K562 (cell line): ENCODE results near the gene PAXIP1. TPM values are rescaled to one million over a fixed set of nuclear protein-coding genes. Genes with fewer than 3 reads are reported as not detected.
A peak's percentile ranks its signal among the peaks of the same experiment; 100 is the strongest.

Experiments
- ATF7 ChIP-seq: fragments of 450-650 bp; IDR thresholded peaks from 2 replicates; pipeline ENCODE4 v1.7.1; 2014; ENCODE audit warnings: mild to moderate bottlenecking, moderate library complexity
- CBX8 ChIP-seq: fragments of 200-600 bp; sonication (generic); IDR thresholded peaks from 2 replicates; pipeline ENCODE4 v1.6.1; 2012; ENCODE audit warnings: borderline replicate concordance, mixed run types, low read depth, mild to moderate bottlenecking, moderate library complexity, mixed read lengths, low read length, control low read depth, inconsistent platforms; ENCODE audit not compliant: poor library complexity, severe bottlenecking; ENCODE audit errors: extremely low read depth
- CHD1 ChIP-seq: fragments of 200-600 bp; sonication (generic); IDR thresholded peaks from one replicate; pipeline ENCODE4 v1.6.1; 2012; ENCODE audit warnings: mild to moderate bottlenecking, moderate library complexity, low read length, inconsistent platforms
- ELF2 ChIP-seq: fragments of 250-450 bp; sonication (Bioruptor Pico); IDR thresholded peaks from 2 replicates; pipeline ENCODE4 v1.5.0; 2021; ENCODE audit warnings: mild to moderate bottlenecking
- ETS1 ChIP-seq: conservative IDR thresholded peaks from 2 replicates; pipeline ENCODE4 v1.6.1; 2011; ENCODE audit warnings: low read depth, mild to moderate bottlenecking, low read length; ENCODE audit not compliant: control insufficient read depth
- GABPA ChIP-seq: fragments of 200-800 bp; sonication (Bioruptor generic); conservative IDR thresholded peaks from 2 replicates; pipeline ENCODE4 v1.6.1; 2016; ENCODE audit warnings: low read depth, missing genetic modification characterization, missing compliant biosample characterization
- HDAC3 ChIP-seq: fragments of 450-650 bp; IDR thresholded peaks from 2 replicates; pipeline ENCODE4 v1.6.1; 2018; ENCODE audit warnings: borderline replicate concordance, mild to moderate bottlenecking, moderate library complexity; ENCODE audit not compliant: partially characterized antibody
- ID3 ChIP-seq, 2 experiments: fragments of 250-450 bp in 1 of 2; fragments of 450-650 bp in 1 of 2; sonication (Bioruptor Pico) in 1 of 2; IDR thresholded peaks; 2 replicates each; pipeline versions ENCODE4 v1.6.1 to v1.8.0; 2016 to 2021; ENCODE audit warnings: mild to moderate bottlenecking in 2 of 2, moderate library complexity in 2 of 2, missing compliant biosample characterization in 1 of 2, missing genetic modification characterization in 1 of 2
- IFI16 ChIP-seq: fragments of 250-450 bp; sonication (Bioruptor Pico); IDR thresholded peaks from 2 replicates; pipeline ENCODE4 v2.1.2; 2022; ENCODE audit warnings: mild to moderate bottlenecking, inconsistent platforms
- MAX ChIP-seq: sonication (generic); formaldehyde crosslinking; IDR thresholded peaks from 2 replicates; pipeline ENCODE4 v1.9.0; 2022; ENCODE audit warnings: mild to moderate bottlenecking, missing genetic modification reagents
- MYBL2 ChIP-seq, 2 experiments: fragments of 450-650 bp in 1 of 2; sonication (generic) in 1 of 2; formaldehyde crosslinking in 1 of 2; IDR thresholded peaks; 2 replicates each; pipeline versions ENCODE4 v1.6.1 to v1.8.1; 2017 to 2022; ENCODE audit warnings: borderline replicate concordance in 1 of 2, inconsistent platforms in 1 of 2, low read depth in 1 of 2, mild to moderate bottlenecking in 1 of 2, missing genetic modification reagents in 1 of 2, moderate library complexity in 1 of 2
- PATZ1 ChIP-seq: fragments of 250-450 bp; sonication (Bioruptor Pico); IDR thresholded peaks from 2 replicates; pipeline ENCODE4 v1.5.0; 2020; ENCODE audit warnings: mild to moderate bottlenecking, borderline replicate concordance
- RBM14 ChIP-seq: fragments of 200-400 bp; formaldehyde crosslinking; IDR thresholded peaks from 2 replicates; pipeline ENCODE4 v1.6.1; 2018; ENCODE audit warnings: low read depth, mild to moderate bottlenecking, low read length, moderate library complexity, borderline replicate concordance; ENCODE audit not compliant: insufficient read depth
- RBM34 ChIP-seq: fragments of 200-400 bp; formaldehyde crosslinking; IDR thresholded peaks from 2 replicates; pipeline ENCODE4 v1.6.1; 2018; ENCODE audit warnings: low read length, borderline replicate concordance; ENCODE audit not compliant: insufficient read depth
- SMARCC2 ChIP-seq: fragments of 450-650 bp; IDR thresholded peaks from 2 replicates; pipeline ENCODE4 v1.6.1; 2017; ENCODE audit warnings: antibody characterized with exemption, moderate library complexity, mild to moderate bottlenecking, low read depth
- TBL1XR1 ChIP-seq, 2 experiments: IDR thresholded peaks; 2 replicates each; pipeline ENCODE4 v1.6.1; 2012; ENCODE audit warnings: improper control_type of control experiment in 2 of 2, low read length in 2 of 2, mild to moderate bottlenecking in 1 of 2
- TCF15 ChIP-seq: fragments of 250-450 bp; sonication (Bioruptor Pico); IDR thresholded peaks from 2 replicates; pipeline ENCODE4 v1.8.0; 2022; ENCODE audit warnings: moderate library complexity, mild to moderate bottlenecking, inconsistent platforms
- ZNF24 ChIP-seq: fragments of 450-650 bp; IDR thresholded peaks from 2 replicates; pipeline ENCODE4 v1.6.1; 2016
- ZNF277 ChIP-seq: fragments of 250-450 bp; sonication (Bioruptor Pico); IDR thresholded peaks from 2 replicates; pipeline ENCODE4 v1.8.0; 2022; ENCODE audit warnings: inconsistent platforms, mild to moderate bottlenecking, moderate library complexity, borderline replicate concordance
- ZNF384 ChIP-seq: IDR thresholded peaks from 2 replicates; pipeline ENCODE4 v1.6.1; 2012; ENCODE audit warnings: low read depth, low read length, improper control_type of control experiment
- polyA plus RNA-seq, 8 experiments: library from polyadenylated mRNA; depleted of rRNA in 4 of 8; stranded (reverse) in 5 of 8; unstranded in 3 of 8; fragments of >200 nt; fragmentation: Nextera tagmentation in 2 of 8; fragmentation: Illumina TruSeq in 1 of 8; extraction: Ambion mirVana in 2 of 8; extraction: Trizol in 1 of 8; gene quantifications; 2 replicates each; pipeline versions ENCODE4 v1.2.1 to v1.2.3, GENCODE V29; 2011 to 2014; ENCODE audit warnings: inconsistent platforms in 1 of 8, missing spikeins in 1 of 8
- total RNA-seq, 7 experiments: library from RNA; depleted of rRNA in 6 of 7; stranded (reverse); fragments of >200 nt in 6 of 7; fragmentation: Illumina TruSeq in 2 of 7; extraction: Trizol in 2 of 7; gene quantifications; 2 replicates each; pipeline versions ENCODE4 v1.2.1 to v1.2.3, GENCODE V29; 2011 to 2021; ENCODE audit warnings: low replicate concordance in 1 of 7

PAXIP1 gene
- total and polyA plus RNA-seq, 9 of the 15 experiments (the other 6 are each of a cell fraction or from before 2014, with no cell fraction given): 9.7 to 37.9 (median 28.4) TPM

- TF ChIP-seq ID3 (CRISPR knock-in tag; IDR thresholded peaks at IDR 0.05): no peak
- TF ChIP-seq ID3 (tag; IDR thresholded peaks at IDR 0.05): no peak
- no peak for TF ChIP-seq ELF2 (CRISPR knock-in tag)
- TF ChIP-seq PATZ1 (CRISPR knock-in tag): no peak
- 0 out of 2 replicates have a peak, but pooled peaks have one; percentile 25 for TF ChIP-seq ATF7
- no peak for TF ChIP-seq RBM34
- TF ChIP-seq ZNF384: 0 out of 2 replicates have a peak, but pooled peaks have one; percentile 34
- no peak for TF ChIP-seq GABPA (tag)
- TF ChIP-seq CBX8: no peak
- no peak for TF ChIP-seq ZNF277
- TF ChIP-seq TCF15 (CRISPR knock-in tag): no peak
- TF ChIP-seq SMARCC2: no peak
- no peak; the same call in 1 of the 2 replicates for TF ChIP-seq ZNF24
- TF ChIP-seq MYBL2 (IDR thresholded peaks at IDR 0.05; ENCODE audit: low read depth): no peak
- TF ChIP-seq MYBL2 (CRISPR knock-in tag; IDR thresholded peaks at IDR 0.05; ENCODE audit: borderline replicate concordance): no peak
- TF ChIP-seq HDAC3: no peak
- TF ChIP-seq CHD1: no peak
- peak; percentile 48; the same call in 1 of the 2 replicates for TF ChIP-seq MAX (CRISPR knock-in tag)
- no peak for TF ChIP-seq RBM14
- TF ChIP-seq TBL1XR1 (IDR thresholded peaks at IDR 0.05; ENCODE audit: low read length in 2 of 2): 0 out of 4 replicates have a peak, but pooled peaks of 1 of the 2 experiments have one; percentile 17
- no peak for TF ChIP-seq IFI16 (CRISPR knock-in tag)
- TF ChIP-seq ETS1: no peak
Measured at GRCh38 chr7:154913638-154914307, 89.2 kb downstream of the PAXIP1 start (continued).
